ENCODE results near the gene GBA2. TPM values are rescaled to one million over a fixed set of nuclear protein-coding genes. Genes with fewer than 3 reads are reported as not detected.
A peak's percentile ranks its signal among the peaks of the same experiment; 100 is the strongest.

GBA2 gene
- total RNA-seq, 2 donors from 2014 or later = 48.5 to 55.4 TPM

- intact Hi-C loops (cut with DNase I) = no loop called here
- H3K9me3 ChIP-seq = no peaks in the 10 kb centered on the region
- no peak overlapping the region for H3K27ac ChIP-seq
- TF ChIP-seq CTCF (IDR thresholded peaks at IDR 0.05) = no peak
- TF ChIP-seq POLR2A (IDR thresholded peaks at IDR 0.05) = no peak
- TF ChIP-seq POLR2AphosphoS5 (IDR thresholded peaks at IDR 0.05) = no peak
- no peaks in the 10 kb centered on the region for H3K4me1 ChIP-seq (replicated peaks)
- H3K4me3 ChIP-seq = no peak overlapping the region
- H3K27me3 ChIP-seq (replicated peaks; ENCODE audit: insufficient read depth) = no peaks in the 10 kb centered on the region
- H3K36me3 ChIP-seq = peaks cover 67 to 75% of the 10 kb centered on the region in 2 donors
- WGBS = 93% methylated on average over 26 of the region's 26 CpGs
- no peak for DNase-seq (ENCODE audit: low spot score)
Observed at GRCh38 chr9:35703906-35704672, 44.9 kb downstream of the GBA2 start.

- 98% methylated on average over 7 of the region's 7 CpGs for WGBS
- no peak for TF ChIP-seq CTCF (IDR thresholded peaks at IDR 0.05)
- TF ChIP-seq POLR2A (IDR thresholded peaks at IDR 0.05) = no peak
- no peak for TF ChIP-seq POLR2AphosphoS5 (IDR thresholded peaks at IDR 0.05)
- no peak overlapping the region for H3K27ac ChIP-seq
- DNase-seq (ENCODE audit: low spot score) = no peak
- no peaks in the 10 kb centered on the region for H3K4me1 ChIP-seq (replicated peaks)
- intact Hi-C loops (cut with DNase I) = no loop called here
- H3K9me3 ChIP-seq = no peaks in the 10 kb centered on the region
- no peak overlapping the region for H3K4me3 ChIP-seq
- H3K36me3 ChIP-seq = peaks cover 72 to 80% of the 10 kb centered on the region in 2 donors
- no peaks in the 10 kb centered on the region for H3K27me3 ChIP-seq (replicated peaks; ENCODE audit: insufficient read depth)
Observed at GRCh38 chr9:35702696-35703095, 46.3 kb downstream of the GBA2 start.

GRCh38 chr9:35700942-35701341, 48.1 kb downstream of the GBA2 start:
- Histone ChIP-seq H3K36me3 (peaks cover 55 to 64% of the 10 kb centered on the region in 2 donors), H3K4me1 (replicated peaks) (no peaks in the 10 kb centered on the region), H3K9me3 (no peaks in the 10 kb centered on the region), H3K4me3 (no peak overlapping the region), H3K27ac (no peak overlapping the region), H3K27me3 (replicated peaks; ENCODE audit: insufficient read depth) (no peaks in the 10 kb centered on the region)
- no peak for DNase-seq (ENCODE audit: low spot score)
- TF ChIP-seq POLR2A (IDR thresholded peaks at IDR 0.05) = no peak
- TF ChIP-seq POLR2AphosphoS5 (IDR thresholded peaks at IDR 0.05) = no peak
- no peak for TF ChIP-seq CTCF (IDR thresholded peaks at IDR 0.05)
- intact Hi-C loops (cut with DNase I) = no loop called here

- Histone ChIP-seq H3K9me3 (no peaks in the 10 kb centered on the region), H3K27ac (no peak overlapping the region), H3K4me3 (no peak overlapping the region), H3K27me3 (replicated peaks; ENCODE audit: insufficient read depth) (no peaks in the 10 kb centered on the region), H3K36me3 (peaks cover 47 to 55% of the 10 kb centered on the region in 2 donors), H3K4me1 (replicated peaks) (no peaks in the 10 kb centered on the region)
- intact Hi-C loops (cut with DNase I) = no loop called here
- no peak for DNase-seq (ENCODE audit: low spot score)
- WGBS = 84% methylated on average over 11 of the region's 11 CpGs
- TF ChIP-seq CTCF (IDR thresholded peaks at IDR 0.05) (no peak), POLR2AphosphoS5 (IDR thresholded peaks at IDR 0.05) (no peak), POLR2A (IDR thresholded peaks at IDR 0.05) (no peak)
Observed at GRCh38 chr9:35700031-35700430, 49.0 kb downstream of the GBA2 start.

- Histone ChIP-seq H3K27me3 (replicated peaks; ENCODE audit: insufficient read depth) (no peaks in the 10 kb centered on the region), H3K4me1 (replicated peaks) (no peaks in the 10 kb centered on the region), H3K4me3 (no peak overlapping the region), H3K27ac (peak overlapping the region in 1 of 2 donors; percentile 42), H3K36me3 (peaks cover 29 to 37% of the 10 kb centered on the region in 2 donors), H3K9me3 (no peaks in the 10 kb centered on the region)
- intact Hi-C loops (cut with DNase I) = loop anchor here (5.0 to 10.0 kb wide), 2 partner anchors 36 to 93 kb away; partner anchors contain the start of gene TESK1
- DNase-seq (ENCODE audit: low spot score) = no peak
- TF ChIP-seq CTCF (IDR thresholded peaks at IDR 0.05) (no peak), POLR2AphosphoS5 (IDR thresholded peaks at IDR 0.05) (no peak), POLR2A (IDR thresholded peaks at IDR 0.05) (no peak)
- 94% methylated on average over 5 of the region's 5 CpGs for WGBS
Observed at GRCh38 chr9:35698231-35698630, 50.8 kb downstream of the GBA2 start.

Measured in prostate gland (tissue), 2 donors.